ENCODE results near the gene RGS10. TPM values are rescaled to one million over a fixed set of nuclear protein-coding genes. Genes with fewer than 3 reads are reported as not detected.
A peak's percentile ranks its signal among the peaks of the same experiment; 100 is the strongest.
"Not testable (repeated sequence)": the region's sequence is repeated elsewhere in the genome, so short reads cannot be mapped to it uniquely, and the experiment has no call there.

The RGS10 gene
- polyA plus RNA-seq, 2 donors = 50.4 to 63.9 TPM

DNA sequence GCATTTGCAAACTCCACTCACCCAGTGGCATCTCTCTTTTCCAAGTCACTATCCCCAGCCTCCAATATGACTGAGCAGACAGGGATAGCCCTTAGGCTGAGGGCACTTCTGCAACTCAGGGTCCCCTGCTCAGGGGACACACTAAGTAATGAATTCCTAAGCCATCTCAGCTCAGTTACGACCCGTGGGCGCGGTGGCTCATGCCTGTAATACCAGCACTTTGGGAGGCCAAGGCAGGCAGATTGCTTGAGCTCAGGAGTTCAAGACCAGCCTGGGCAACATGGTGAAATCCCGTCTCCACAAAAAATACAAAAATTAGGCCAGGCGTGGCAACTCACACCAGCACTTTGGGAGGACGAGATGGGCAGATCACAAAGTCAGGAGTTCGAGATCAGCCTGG, 10.3 kb downstream of the RGS10 start:
- H3K9me3 ChIP-seq (ENCODE audit: control insufficient read depth in 2 of 2, insufficient read depth in 1 of 2, low read depth in 1 of 2, low read length in 1 of 2); H3K36me3 ChIP-seq (ENCODE audit: control insufficient read depth in 2 of 2, insufficient read depth in 2 of 2, low read length in 1 of 2); H3K27ac ChIP-seq (ENCODE audit: low read depth in 2 of 2, low read length in 1 of 2); H3K27me3 ChIP-seq (ENCODE audit: control insufficient read depth in 1 of 2, insufficient read depth in 2 of 2, low read length in 2 of 2); H3K4me3 ChIP-seq (ENCODE audit: low read depth in 1 of 2, low read length in 2 of 2); H3K4me1 ChIP-seq (ENCODE audit: control insufficient read depth in 2 of 2, insufficient read depth in 2 of 2, low read length in 1 of 2): not testable (repeated sequence)
- 91 to 95% methylated on average over 8 of the region's 8 CpGs for WGBS, 2 donors

- 66 to 73% methylated on average over 1 of the region's 1 CpG for whole genome bisulfite sequencing, 2 donors
- H3K27ac ChIP-seq (ENCODE audit: low read depth in 2 of 2, low read length in 1 of 2) = no peak overlapping the region
These were observed 11.5 kb downstream of the RGS10 start for GRCh38 chr10:119531067-119531466.

GRCh38 chr10:119528663-119529237, 13.8 kb downstream of the RGS10 start:
- H3K4me3 ChIP-seq (ENCODE audit: low read depth in 1 of 2, low read length in 2 of 2); H3K27ac ChIP-seq (ENCODE audit: low read depth in 2 of 2, low read length in 1 of 2); H3K9me3 ChIP-seq (ENCODE audit: control insufficient read depth in 2 of 2, insufficient read depth in 1 of 2, low read depth in 1 of 2, low read length in 1 of 2); H3K4me1 ChIP-seq (ENCODE audit: control insufficient read depth in 2 of 2, insufficient read depth in 2 of 2, low read length in 1 of 2); H3K27me3 ChIP-seq (ENCODE audit: control insufficient read depth in 1 of 2, insufficient read depth in 2 of 2, low read length in 2 of 2): not testable (repeated sequence)
- peaks cover 0 to 19% of the 10 kb centered on the region in 2 donors for H3K36me3 ChIP-seq (ENCODE audit: control insufficient read depth in 2 of 2, insufficient read depth in 2 of 2, low read length in 1 of 2)
- WGBS, 2 donors = 68 to 72% methylated on average over 8 of the region's 8 CpGs

More at GRCh38 chr10:119531067-119531466, 11.5 kb downstream of the RGS10 start:
- H3K27me3 ChIP-seq (ENCODE audit: control insufficient read depth in 1 of 2, insufficient read depth in 2 of 2, low read length in 2 of 2) = no peaks in the 10 kb centered on the region
- H3K4me1 ChIP-seq (ENCODE audit: control insufficient read depth in 2 of 2, insufficient read depth in 2 of 2, low read length in 1 of 2) = peaks cover 3% of the 10 kb centered on the region in 2 donors
- H3K36me3 ChIP-seq (ENCODE audit: control insufficient read depth in 2 of 2, insufficient read depth in 2 of 2, low read length in 1 of 2) = peaks cover 0 to 7% of the 10 kb centered on the region in 2 donors
- no peaks in the 10 kb centered on the region for H3K9me3 ChIP-seq (ENCODE audit: control insufficient read depth in 2 of 2, insufficient read depth in 1 of 2, low read depth in 1 of 2, low read length in 1 of 2)
- H3K4me3 ChIP-seq (ENCODE audit: low read depth in 1 of 2, low read length in 2 of 2) = no peak overlapping the region

GRCh38 chr10:119526621-119527592, 15.6 kb downstream of the RGS10 start:
- H3K4me3 ChIP-seq (ENCODE audit: low read depth in 1 of 2, low read length in 2 of 2) = no peak overlapping the region
- WGBS, 2 donors = 71 to 77% methylated on average over 18 of the region's 18 CpGs
- H3K27me3 ChIP-seq (ENCODE audit: control insufficient read depth in 1 of 2, insufficient read depth in 2 of 2, low read length in 2 of 2) = no peaks in the 10 kb centered on the region
- peaks cover 0 to 20% of the 10 kb centered on the region in 2 donors for H3K36me3 ChIP-seq (ENCODE audit: control insufficient read depth in 2 of 2, insufficient read depth in 2 of 2, low read length in 1 of 2)
- no peak overlapping the region for H3K27ac ChIP-seq (ENCODE audit: low read depth in 2 of 2, low read length in 1 of 2)
- no peaks in the 10 kb centered on the region for H3K9me3 ChIP-seq (ENCODE audit: control insufficient read depth in 2 of 2, insufficient read depth in 1 of 2, low read depth in 1 of 2, low read length in 1 of 2)
- peaks cover 6 to 8% of the 10 kb centered on the region in 2 donors for H3K4me1 ChIP-seq (ENCODE audit: control insufficient read depth in 2 of 2, insufficient read depth in 2 of 2, low read length in 1 of 2)

GRCh38 chr10:119526149-119526548, 16.4 kb downstream of the RGS10 start:
- Histone ChIP-seq H3K36me3 (ENCODE audit: control insufficient read depth in 2 of 2, insufficient read depth in 2 of 2, low read length in 1 of 2) (peaks cover 0 to 20% of the 10 kb centered on the region in 2 donors), H3K4me1 (ENCODE audit: control insufficient read depth in 2 of 2, insufficient read depth in 2 of 2, low read length in 1 of 2) (peaks cover 6 to 8% of the 10 kb centered on the region in 2 donors), H3K27me3 (ENCODE audit: control insufficient read depth in 1 of 2, insufficient read depth in 2 of 2, low read length in 2 of 2) (no peaks in the 10 kb centered on the region), H3K27ac (ENCODE audit: low read depth in 2 of 2, low read length in 1 of 2) (no peak overlapping the region), H3K4me3 (ENCODE audit: low read depth in 1 of 2, low read length in 2 of 2) (no peak overlapping the region), H3K9me3 (ENCODE audit: control insufficient read depth in 2 of 2, insufficient read depth in 1 of 2, low read depth in 1 of 2, low read length in 1 of 2) (no peaks in the 10 kb centered on the region)
- WGBS, 2 donors = 84 to 85% methylated on average over 1 of the region's 1 CpG

DNA sequence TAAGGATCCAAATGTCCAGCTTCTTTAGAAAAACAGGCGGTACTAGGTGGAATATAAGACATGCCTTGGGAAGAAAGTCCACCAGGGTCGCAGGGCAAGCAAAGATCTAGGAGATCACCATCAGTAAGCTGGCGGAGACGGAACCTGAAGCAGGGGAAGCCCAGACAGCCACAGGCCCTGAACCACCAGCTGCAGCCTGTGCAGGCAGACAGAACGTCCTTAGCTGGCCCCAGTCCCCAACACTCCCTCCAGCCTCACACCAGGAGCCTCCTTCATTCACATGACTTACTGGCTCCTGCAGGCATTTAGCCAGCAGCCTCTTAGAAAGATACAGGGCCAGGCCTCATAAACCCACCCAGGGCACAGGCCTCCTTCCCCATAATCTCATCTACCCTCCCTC, 17.4 kb downstream of the RGS10 start:
- no peak overlapping the region for H3K27ac ChIP-seq (ENCODE audit: low read depth in 2 of 2, low read length in 1 of 2)
- H3K9me3 ChIP-seq (ENCODE audit: control insufficient read depth in 2 of 2, insufficient read depth in 1 of 2, low read depth in 1 of 2, low read length in 1 of 2) = no peaks in the 10 kb centered on the region
- no peak overlapping the region for H3K4me3 ChIP-seq (ENCODE audit: low read depth in 1 of 2, low read length in 2 of 2)
- peaks cover 0 to 20% of the 10 kb centered on the region in 2 donors for H3K36me3 ChIP-seq (ENCODE audit: control insufficient read depth in 2 of 2, insufficient read depth in 2 of 2, low read length in 1 of 2)
- WGBS, 2 donors = 90 to 94% methylated on average over 5 of the region's 5 CpGs
- peaks cover 6 to 8% of the 10 kb centered on the region in 2 donors for H3K4me1 ChIP-seq (ENCODE audit: control insufficient read depth in 2 of 2, insufficient read depth in 2 of 2, low read length in 1 of 2)
- H3K27me3 ChIP-seq (ENCODE audit: control insufficient read depth in 1 of 2, insufficient read depth in 2 of 2, low read length in 2 of 2) = no peaks in the 10 kb centered on the region

GRCh38 chr10:119524720-119525070, 17.8 kb downstream of the RGS10 start:
- H3K4me3 ChIP-seq (ENCODE audit: low read depth in 1 of 2, low read length in 2 of 2) = no peak overlapping the region
- H3K27me3 ChIP-seq (ENCODE audit: control insufficient read depth in 1 of 2, insufficient read depth in 2 of 2, low read length in 2 of 2) = no peaks in the 10 kb centered on the region
- H3K27ac ChIP-seq (ENCODE audit: low read depth in 2 of 2, low read length in 1 of 2) = no peak overlapping the region
- WGBS, 2 donors = 92 to 95% methylated on average over 13 of the region's 13 CpGs
- no peaks in the 10 kb centered on the region for H3K9me3 ChIP-seq (ENCODE audit: control insufficient read depth in 2 of 2, insufficient read depth in 1 of 2, low read depth in 1 of 2, low read length in 1 of 2)
- H3K36me3 ChIP-seq (ENCODE audit: control insufficient read depth in 2 of 2, insufficient read depth in 2 of 2, low read length in 1 of 2) = peaks cover 0 to 22% of the 10 kb centered on the region in 2 donors
- H3K4me1 ChIP-seq (ENCODE audit: control insufficient read depth in 2 of 2, insufficient read depth in 2 of 2, low read length in 1 of 2) = peaks cover 6 to 8% of the 10 kb centered on the region in 2 donors

- peaks cover 0 to 22% of the 10 kb centered on the region in 2 donors for H3K36me3 ChIP-seq (ENCODE audit: control insufficient read depth in 2 of 2, insufficient read depth in 2 of 2, low read length in 1 of 2)
- WGBS, 2 donors = 83 to 86% methylated on average over 19 of the region's 19 CpGs
- H3K4me1 ChIP-seq (ENCODE audit: control insufficient read depth in 2 of 2, insufficient read depth in 2 of 2, low read length in 1 of 2) = peaks cover 6 to 8% of the 10 kb centered on the region in 2 donors
- no peak overlapping the region for H3K4me3 ChIP-seq (ENCODE audit: low read depth in 1 of 2, low read length in 2 of 2)
- no peaks in the 10 kb centered on the region for H3K9me3 ChIP-seq (ENCODE audit: control insufficient read depth in 2 of 2, insufficient read depth in 1 of 2, low read depth in 1 of 2, low read length in 1 of 2)
- peak overlapping the region in 1 of 2 donors; percentile 15 for H3K27ac ChIP-seq (ENCODE audit: low read depth in 2 of 2, low read length in 1 of 2)
- H3K27me3 ChIP-seq (ENCODE audit: control insufficient read depth in 1 of 2, insufficient read depth in 2 of 2, low read length in 2 of 2) = no peaks in the 10 kb centered on the region
These were observed 18.4 kb downstream of the RGS10 start for GRCh38 chr10:119523895-119524719.

GRCh38 chr10:119522747-119523426, 19.6 kb downstream of the RGS10 start:
- no peak overlapping the region for H3K4me3 ChIP-seq (ENCODE audit: low read depth in 1 of 2, low read length in 2 of 2)
- WGBS, 2 donors = 82% methylated on average over 11 of the region's 11 CpGs
- peaks cover 6 to 11% of the 10 kb centered on the region in 2 donors for H3K4me1 ChIP-seq (ENCODE audit: control insufficient read depth in 2 of 2, insufficient read depth in 2 of 2, low read length in 1 of 2)
- no peaks in the 10 kb centered on the region for H3K9me3 ChIP-seq (ENCODE audit: control insufficient read depth in 2 of 2, insufficient read depth in 1 of 2, low read depth in 1 of 2, low read length in 1 of 2)
- peak overlapping the region in 1 of 2 donors; percentile 2 for H3K27ac ChIP-seq (ENCODE audit: low read depth in 2 of 2, low read length in 1 of 2)
- peaks cover 0 to 22% of the 10 kb centered on the region in 2 donors for H3K36me3 ChIP-seq (ENCODE audit: control insufficient read depth in 2 of 2, insufficient read depth in 2 of 2, low read length in 1 of 2)
- no peaks in the 10 kb centered on the region for H3K27me3 ChIP-seq (ENCODE audit: control insufficient read depth in 1 of 2, insufficient read depth in 2 of 2, low read length in 2 of 2)

Measured in esophagus (tissue), 2 donors.